ENCODE measurements around the gene EVX2.

The EVX2 gene

DNA sequence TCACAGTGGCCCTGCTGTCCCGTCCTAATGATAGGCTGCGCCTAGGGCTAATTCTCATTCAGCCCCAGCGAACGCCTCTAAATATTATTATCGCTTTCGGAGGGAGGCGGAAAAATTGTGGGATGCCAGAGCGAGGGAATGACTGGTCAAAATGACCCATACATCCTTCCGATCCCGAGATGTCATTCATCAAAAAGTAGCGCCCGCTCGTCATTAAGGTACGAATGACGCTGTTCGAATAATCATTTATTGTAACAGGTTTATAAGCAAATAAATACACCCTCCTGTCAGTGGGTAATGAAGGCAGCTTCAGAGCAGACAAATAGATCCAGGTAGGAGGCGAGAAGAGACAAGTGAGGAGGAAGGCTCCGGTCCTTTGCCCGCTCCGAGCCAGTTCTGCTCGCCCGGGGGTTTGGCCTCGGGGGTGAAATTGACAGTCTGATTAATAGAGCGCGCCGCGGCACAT is at the start of gene EVX2:
Gene EVX2, minus strand, starts transcription at position 167 of the 466 bp plus-strand sequence. CDS start 186 bp downstream, outside the sequence.
- DNase-seq, result no peak

DNA sequence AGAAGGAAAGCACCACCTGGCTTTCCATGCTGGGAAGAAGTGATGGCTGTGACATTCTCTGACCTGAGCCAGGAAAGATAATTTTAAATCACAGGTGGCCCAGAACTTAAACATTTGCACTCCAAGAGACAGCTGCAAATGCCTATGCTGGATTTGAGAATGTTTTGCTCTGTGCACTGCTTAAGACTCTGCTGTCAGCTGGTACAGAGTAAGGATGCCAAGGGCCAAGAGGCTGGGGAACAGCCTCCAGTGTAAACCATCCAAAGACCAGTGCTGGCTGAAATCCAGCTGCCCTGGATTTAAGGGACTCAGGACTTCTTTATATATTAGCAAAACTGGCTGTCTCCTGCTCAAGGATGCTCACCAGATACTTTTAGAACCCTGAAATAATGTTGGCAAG is 49.6 kb upstream of the EVX2 start:
- no peak for DNase-seq

GRCh38 chr2:176132205-176133171 is 48.7 kb upstream of the EVX2 start:
- no peak for DNase-seq

DNA sequence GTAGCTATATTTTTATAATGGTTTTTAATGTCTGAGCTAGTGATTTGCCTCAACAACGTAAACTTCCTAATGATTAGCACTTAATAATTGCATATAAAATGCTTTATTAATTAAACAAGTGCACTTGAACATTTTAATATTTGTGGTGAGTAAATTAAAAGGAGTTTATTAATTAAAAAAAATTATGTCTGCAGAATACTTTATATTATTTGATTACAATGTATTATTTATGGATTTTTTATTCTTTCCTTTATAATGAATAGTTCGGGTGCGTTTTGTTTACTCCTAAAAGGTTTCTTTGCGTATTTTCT is 48.0 kb upstream of the EVX2 start:
- DNase-seq, result no peak

DNA sequence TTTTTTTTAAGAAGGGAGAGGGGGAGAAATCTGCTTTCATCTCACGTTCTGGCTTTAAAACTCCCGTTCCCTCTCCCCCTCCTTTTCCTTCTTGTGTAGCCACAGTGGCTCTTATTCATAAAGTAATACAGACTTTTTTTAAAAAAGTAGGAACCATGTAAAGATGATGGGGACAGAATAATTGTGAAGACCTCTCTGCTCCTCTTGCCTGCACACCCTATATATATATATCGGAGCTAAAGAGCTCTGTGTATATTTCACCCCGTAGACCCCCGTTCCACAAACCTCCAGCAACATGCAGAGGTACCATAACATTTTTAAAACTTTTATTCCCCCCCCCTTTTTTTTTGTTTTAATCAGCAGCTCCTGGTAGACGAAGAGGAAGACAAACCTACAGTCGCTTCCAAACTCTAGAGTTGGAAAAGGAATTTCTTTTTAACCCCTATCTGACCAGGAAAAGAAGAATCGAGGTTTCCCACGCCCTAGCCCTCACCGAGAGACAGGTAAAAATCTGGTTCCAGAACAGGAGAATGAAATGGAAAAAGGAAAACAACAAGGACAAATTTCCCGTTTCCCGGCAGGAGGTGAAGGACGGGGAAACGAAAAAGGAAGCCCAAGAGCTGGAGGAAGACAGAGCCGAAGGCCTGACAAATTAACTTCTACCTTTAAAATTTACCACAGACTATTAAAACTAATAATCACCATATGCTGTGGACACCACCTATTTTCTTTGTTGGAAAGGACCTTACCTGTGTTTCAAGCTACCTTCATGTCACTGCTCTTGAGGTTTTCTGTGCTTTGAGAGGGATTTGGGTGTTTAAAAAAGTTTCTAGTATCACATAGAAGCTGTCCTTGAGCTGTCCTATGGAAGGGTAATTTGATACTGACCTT is 47.4 kb upstream of the EVX2 start:
- no peak for DNase-seq

GRCh38 chr2:176130147-176130956 is 46.6 kb upstream of the EVX2 start:
- peak; percentile 63 for DNase-seq

GRCh38 chr2:176129813-176130146 is 46.0 kb upstream of the EVX2 start:
- no peak for DNase-seq

DNA sequence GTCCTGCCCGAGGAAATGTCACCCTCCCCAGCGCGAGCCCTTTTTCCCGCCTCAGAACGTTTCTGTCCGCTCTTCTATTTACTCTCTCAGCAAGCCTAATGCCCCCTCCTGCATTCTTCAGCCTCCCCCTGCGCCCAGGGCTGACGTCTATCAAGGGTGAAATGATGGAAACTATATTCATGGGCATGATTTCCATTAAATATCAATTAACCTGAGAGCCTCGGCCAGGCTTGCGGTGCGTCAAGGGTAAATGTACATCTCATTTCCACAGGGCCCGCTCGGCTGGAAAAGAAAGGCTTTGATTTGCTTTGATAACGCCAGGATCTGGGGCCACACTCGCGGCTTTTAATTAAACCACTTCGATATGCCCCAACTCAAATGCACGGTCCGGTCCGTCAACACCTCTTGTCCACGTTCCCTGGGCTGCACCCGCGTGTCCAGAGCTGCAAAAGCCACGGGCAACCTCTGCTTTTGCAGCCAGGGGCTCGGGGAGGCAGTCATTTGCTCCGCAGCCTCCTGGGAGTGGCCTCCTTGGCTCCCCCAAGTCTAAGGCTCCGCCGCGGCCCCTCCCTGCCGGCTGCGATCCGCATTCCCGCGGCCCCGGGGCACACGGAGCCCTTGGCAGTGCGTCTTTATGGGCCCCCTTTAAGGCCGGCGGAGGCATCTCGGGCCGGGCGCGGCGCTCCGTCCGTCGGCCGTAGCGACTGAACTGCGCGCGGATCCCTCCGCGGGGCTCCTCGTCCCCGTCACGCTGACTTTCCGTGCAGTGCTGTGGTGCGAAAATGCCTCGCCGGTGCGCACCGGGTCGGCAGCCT is 45.4 kb upstream of the EVX2 start, which contains the start of gene HOXD8:
Gene HOXD8, plus strand, starts transcription at position 724 of the 815 bp plus-strand sequence. CDS start 662 bp downstream, outside the sequence.
- DNase-seq, result peak; percentile 68

DNA sequence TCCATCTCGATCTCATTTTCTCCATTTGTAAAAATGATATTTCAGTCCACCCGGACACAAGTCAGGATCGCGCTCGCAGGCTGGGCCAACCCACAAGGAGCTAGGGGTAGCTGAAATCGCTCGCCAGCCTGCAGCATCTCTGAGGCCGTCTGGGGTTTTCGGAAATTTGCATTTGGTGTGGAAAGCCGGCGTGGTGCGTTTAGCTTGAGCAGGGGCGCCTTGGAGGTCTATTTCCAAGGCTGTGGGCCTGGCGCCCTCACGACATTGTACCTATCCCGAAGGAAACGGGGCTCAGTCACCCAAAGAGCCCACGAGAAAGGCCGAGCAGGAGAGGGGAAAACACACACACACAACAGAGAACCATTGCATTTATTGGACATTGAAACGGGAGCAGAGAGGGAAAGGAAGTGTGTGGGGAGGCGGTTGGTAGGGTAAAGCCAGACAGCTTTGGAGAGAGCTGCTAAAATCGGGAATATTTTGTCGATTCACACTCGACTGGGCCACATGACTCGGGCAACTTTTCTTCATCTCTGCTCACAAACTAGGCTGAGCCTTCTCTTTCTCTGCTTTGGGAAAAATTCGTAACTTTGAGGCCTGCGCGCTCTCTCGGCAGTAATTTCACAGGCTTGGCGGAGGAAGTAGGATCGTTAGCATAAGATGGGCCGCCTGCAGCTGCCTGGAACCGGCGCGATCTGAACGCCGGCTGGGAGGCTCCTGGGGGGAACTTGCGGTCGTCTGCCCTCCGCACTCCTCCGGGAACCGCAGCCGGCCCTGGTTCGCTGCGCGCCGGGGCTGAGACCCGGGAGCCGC is 44.6 kb upstream of the EVX2 start:
- DNase-seq, result no peak

GRCh38 chr2:176127774-176128072 is 44.0 kb upstream of the EVX2 start:
- DNase-seq, result no peak

GRCh38 chr2:176126929-176127773 is 43.4 kb upstream of the EVX2 start:
- DNase-seq, result peak; percentile 45

- DNase-seq, result no peak
Measured at GRCh38 chr2:176125772-176126054, 42.0 kb upstream of the EVX2 start.

DNA sequence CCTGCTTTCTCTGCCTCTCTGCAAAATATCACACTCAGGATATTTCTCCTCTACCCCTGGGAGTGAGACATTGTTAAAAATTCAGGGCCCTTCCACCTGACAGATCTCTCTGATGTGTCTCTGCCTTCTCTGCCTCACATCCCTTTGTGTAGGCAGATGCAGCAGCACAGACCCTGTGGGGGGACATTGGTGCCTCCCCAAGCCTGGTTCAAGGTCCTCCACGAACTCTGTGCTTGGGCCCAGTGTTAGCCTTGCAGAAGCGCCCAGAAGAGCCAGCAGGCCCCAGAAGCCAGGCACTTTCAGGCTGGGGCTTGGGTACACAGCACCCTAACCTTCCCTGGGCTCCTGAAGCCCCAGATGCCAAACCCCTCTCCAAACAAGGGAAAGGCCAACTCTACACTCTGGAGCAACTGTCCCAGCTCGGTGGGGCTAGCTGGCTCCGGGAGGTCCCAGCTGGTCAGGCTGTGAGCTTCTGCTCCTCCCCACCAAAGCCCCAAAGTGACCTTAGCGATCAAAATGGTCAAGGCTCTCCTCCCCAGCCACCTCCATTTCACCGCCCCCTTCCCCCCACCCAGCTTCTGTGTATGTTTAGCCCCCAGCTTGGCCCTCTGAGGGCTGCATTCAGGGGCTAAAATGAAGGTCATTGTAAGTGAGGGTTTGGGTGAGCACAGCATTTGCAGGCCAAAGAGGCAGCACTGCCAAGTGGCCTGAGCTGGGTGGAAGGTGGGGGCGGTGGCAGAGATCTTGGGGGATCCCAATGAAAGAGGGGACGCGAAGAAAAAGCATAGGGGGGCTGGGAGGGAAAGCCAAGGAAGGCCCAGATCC is 41.4 kb upstream of the EVX2 start:
- no peak for DNase-seq

- DNase-seq, result no peak
Measured at GRCh38 chr2:176124110-176124946, 40.6 kb upstream of the EVX2 start.

DNA sequence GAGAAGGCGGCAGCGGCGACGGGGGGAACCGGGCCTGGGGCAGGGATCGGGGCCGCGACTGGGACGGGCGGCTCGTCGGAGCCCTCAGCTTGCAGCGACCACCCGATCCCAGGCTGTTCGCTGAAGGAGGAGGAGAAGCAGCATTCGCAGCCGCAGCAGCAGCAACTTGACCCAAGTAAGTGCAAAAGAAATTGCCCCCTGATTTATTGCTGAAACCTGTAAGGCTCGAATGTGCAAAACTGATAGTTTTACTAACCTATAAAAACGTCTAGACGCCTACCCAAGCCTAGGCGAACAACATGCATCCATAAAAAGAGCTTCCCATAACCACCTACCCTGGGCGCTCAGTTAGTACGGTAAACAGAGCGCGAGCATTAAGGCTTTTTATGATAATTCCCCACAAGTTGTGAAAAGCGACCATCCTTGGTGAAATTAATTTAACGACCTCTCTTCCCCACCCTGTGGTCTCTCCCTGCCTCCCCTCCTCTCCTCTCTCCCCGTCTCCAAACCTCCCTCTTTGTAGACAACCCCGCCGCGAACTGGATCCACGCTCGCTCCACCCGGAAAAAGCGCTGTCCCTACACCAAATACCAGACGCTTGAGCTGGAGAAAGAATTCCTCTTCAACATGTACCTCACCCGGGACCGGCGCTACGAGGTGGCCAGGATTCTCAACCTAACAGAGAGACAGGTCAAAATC is 39.8 kb upstream of the EVX2 start:
- no peak for DNase-seq

DNA sequence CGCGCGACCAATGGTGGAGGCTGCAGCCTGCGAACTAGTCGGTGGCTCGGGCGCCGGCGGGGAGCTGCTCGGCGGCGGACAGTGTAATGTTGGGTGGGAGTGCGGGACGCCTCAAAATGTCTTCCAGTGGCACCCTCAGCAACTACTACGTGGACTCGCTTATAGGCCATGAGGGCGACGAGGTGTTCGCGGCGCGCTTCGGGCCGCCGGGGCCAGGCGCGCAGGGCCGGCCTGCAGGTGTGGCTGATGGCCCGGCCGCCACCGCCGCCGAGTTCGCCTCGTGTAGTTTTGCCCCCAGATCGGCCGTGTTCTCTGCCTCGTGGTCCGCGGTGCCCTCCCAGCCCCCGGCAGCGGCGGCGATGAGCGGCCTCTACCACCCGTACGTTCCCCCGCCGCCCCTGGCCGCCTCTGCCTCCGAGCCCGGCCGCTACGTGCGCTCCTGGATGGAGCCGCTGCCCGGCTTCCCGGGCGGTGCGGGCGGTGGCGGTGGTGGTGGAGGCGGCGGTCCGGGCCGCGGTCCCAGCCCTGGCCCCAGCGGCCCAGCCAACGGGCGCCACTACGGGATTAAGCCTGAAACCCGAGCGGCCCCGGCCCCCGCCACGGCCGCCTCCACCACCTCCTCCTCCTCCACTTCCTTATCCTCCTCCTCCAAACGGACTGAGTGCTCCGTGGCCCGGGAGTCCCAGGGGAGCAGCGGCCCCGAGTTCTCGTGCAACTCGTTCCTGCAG is 39.1 kb upstream of the EVX2 start, which contains the start of gene HOXD9:
Gene HOXD9, plus strand, starts transcription at position 37 of the 728 bp plus-strand sequence. Its CDS starts 50 bp downstream, at position 87.
- DNase-seq, result no peak
